Osteoblast (primary cell): Measurements from ENCODE around the gene ITM2C. TPM values are rescaled to one million over a fixed set of nuclear protein-coding genes. Genes with fewer than 3 reads are reported as not detected.

ENCODE experiments used
- DNase-seq: peaks from one replicate; pipeline ENCODE4 v3.0.0; 2011; ENCODE audit warnings: low spot score, mixed read lengths; ENCODE audit not compliant: insufficient read length; ENCODE audit errors: missing footprints
- H2AFZ ChIP-seq: 2 replicates; pipeline ENCODE4 v1.6.0; 2011; ENCODE audit warnings: mild to moderate bottlenecking, low read length
- H3K27ac ChIP-seq: 2 replicates; pipeline ENCODE4 v1.5.1; 2011; ENCODE audit warnings: mild to moderate bottlenecking, low read depth, low read length, moderate library complexity
- H3K27me3 ChIP-seq: 2 replicates; pipeline ENCODE4 v1.6.0; 2012; ENCODE audit warnings: mild to moderate bottlenecking, control low read depth, inconsistent platforms, low read length, moderate library complexity; ENCODE audit not compliant: insufficient read depth
- H3K36me3 ChIP-seq: 2 replicates; pipeline ENCODE4 v1.5.1; 2011; ENCODE audit warnings: mild to moderate bottlenecking, low read length, control low read depth, moderate library complexity; ENCODE audit not compliant: insufficient read depth
- H3K4me1 ChIP-seq: 2 replicates; pipeline ENCODE4 v1.5.1; 2011; ENCODE audit warnings: mild to moderate bottlenecking, low read length, control low read depth, moderate library complexity; ENCODE audit not compliant: insufficient read depth
- H3K4me2 ChIP-seq: 2 replicates; pipeline ENCODE4 v1.6.0; 2011; ENCODE audit warnings: mild to moderate bottlenecking, low read length; ENCODE audit not compliant: insufficient read depth
- H3K4me3 ChIP-seq: fragments of 200-600 bp; sonication (generic); 3 replicates; pipeline ENCODE4 v1.5.1; 2012; ENCODE audit warnings: mild to moderate bottlenecking, low read length, inconsistent platforms; ENCODE audit not compliant: insufficient read depth
- H3K79me2 ChIP-seq: 2 replicates; pipeline ENCODE4 v1.6.0; 2012; ENCODE audit warnings: mild to moderate bottlenecking, low read length, control low read depth, inconsistent platforms; ENCODE audit not compliant: insufficient read depth
- H3K9me3 ChIP-seq: 2 replicates; pipeline ENCODE4 v1.5.1; 2011; ENCODE audit warnings: low read depth, low read length, control low read depth
- H4K20me1 ChIP-seq: 2 replicates; pipeline ENCODE4 v1.6.0; 2012; ENCODE audit warnings: mild to moderate bottlenecking, low read length, control low read depth; ENCODE audit not compliant: insufficient read depth
- total RNA-seq: library from RNA; depleted of rRNA; stranded (reverse); fragments of >200 nt; gene quantifications from 2 replicates; pipeline ENCODE4 v1.2.3, GENCODE V29; 2012
- TF ChIP-seq, protein P1 (sequence below): IDR thresholded peaks from 2 replicates; pipeline ENCODE4 v1.5.1; 2011; ENCODE audit warnings: mild to moderate bottlenecking, low read depth, low read length, moderate library complexity; ENCODE audit errors: extremely low read depth

The ITM2C gene
- total RNA-seq, 1 donor, result 63.7 TPM

DNA sequence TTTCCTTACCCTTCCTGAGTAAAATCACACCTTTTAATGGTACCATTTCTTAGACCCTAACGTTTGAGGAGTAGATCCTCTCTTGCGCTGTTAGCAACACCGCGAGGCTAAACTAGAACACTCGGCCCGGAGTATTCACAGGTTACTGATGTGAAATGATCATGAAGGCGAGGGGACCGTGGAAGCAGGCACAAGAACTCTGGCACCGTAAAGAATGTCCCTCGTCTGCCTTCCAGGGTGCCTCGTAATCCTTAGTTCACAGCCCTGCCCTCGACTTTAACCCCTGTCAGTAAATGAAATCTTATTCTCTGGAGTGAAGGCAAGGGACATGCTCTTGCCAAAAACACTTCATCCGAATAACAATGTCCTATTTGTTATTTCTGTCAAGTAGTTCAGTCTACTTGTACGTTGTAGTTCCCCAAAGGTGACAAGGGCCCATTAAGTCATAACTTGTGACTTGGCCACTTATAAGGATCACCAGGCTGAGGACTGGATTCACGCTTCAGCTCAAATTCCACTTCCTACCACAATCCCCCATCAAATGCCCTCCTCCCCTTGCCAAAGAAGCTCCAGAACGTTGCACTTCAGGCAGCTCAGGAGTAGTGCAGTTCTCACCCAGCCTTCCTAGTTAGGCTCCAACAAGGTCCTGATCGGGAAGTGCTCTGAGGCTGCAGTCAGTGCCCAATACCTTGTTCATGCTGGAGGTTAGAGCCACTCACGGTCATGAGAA, 43.3 kb upstream of the ITM2C start:
- Histone ChIP-seq H3K36me3 (peaks cover 25% of the 10 kb centered on the region), H3K4me3 (no peak overlapping the region), H3K4me2 (no peak overlapping the region), H3K27ac (no peak overlapping the region), H3K27me3 (peaks cover 9% of the 10 kb centered on the region), H3K9me3 (no peaks in the 10 kb centered on the region), H2AFZ (no peak overlapping the region), H3K4me1 (no peaks in the 10 kb centered on the region), H4K20me1 (peaks cover 3% of the 10 kb centered on the region), H3K79me2 (no peaks in the 10 kb centered on the region)
- DNase-seq, result no peak
- TF ChIP-seq, protein P1, sequence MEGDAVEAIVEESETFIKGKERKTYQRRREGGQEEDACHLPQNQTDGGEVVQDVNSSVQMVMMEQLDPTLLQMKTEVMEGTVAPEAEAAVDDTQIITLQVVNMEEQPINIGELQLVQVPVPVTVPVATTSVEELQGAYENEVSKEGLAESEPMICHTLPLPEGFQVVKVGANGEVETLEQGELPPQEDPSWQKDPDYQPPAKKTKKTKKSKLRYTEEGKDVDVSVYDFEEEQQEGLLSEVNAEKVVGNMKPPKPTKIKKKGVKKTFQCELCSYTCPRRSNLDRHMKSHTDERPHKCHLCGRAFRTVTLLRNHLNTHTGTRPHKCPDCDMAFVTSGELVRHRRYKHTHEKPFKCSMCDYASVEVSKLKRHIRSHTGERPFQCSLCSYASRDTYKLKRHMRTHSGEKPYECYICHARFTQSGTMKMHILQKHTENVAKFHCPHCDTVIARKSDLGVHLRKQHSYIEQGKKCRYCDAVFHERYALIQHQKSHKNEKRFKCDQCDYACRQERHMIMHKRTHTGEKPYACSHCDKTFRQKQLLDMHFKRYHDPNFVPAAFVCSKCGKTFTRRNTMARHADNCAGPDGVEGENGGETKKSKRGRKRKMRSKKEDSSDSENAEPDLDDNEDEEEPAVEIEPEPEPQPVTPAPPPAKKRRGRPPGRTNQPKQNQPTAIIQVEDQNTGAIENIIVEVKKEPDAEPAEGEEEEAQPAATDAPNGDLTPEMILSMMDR, result no peak

- no peaks in the 10 kb centered on the region for H3K4me1 ChIP-seq
- TF ChIP-seq, protein P1, result no peak
- peaks cover 16% of the 10 kb centered on the region for H3K27me3 ChIP-seq
- H3K36me3 ChIP-seq, result peaks cover 22% of the 10 kb centered on the region
- no peaks in the 10 kb centered on the region for H3K9me3 ChIP-seq
- no peak for DNase-seq
- no peak overlapping the region for H2AFZ ChIP-seq
- H4K20me1 ChIP-seq, result peaks cover 3% of the 10 kb centered on the region
- no peak overlapping the region for H3K27ac ChIP-seq
- H3K79me2 ChIP-seq, result no peaks in the 10 kb centered on the region
- H3K4me2 ChIP-seq, result no peak overlapping the region
- H3K4me3 ChIP-seq, result no peak overlapping the region
These were observed 42.7 kb upstream of the ITM2C start for GRCh38 chr2:230821991-230822520.

GRCh38 chr2:230823264-230823964, 41.3 kb upstream of the ITM2C start:
- Histone ChIP-seq H2AFZ (no peak overlapping the region), H4K20me1 (peaks cover 3% of the 10 kb centered on the region), H3K9me3 (no peaks in the 10 kb centered on the region), H3K4me1 (no peaks in the 10 kb centered on the region), H3K79me2 (no peaks in the 10 kb centered on the region), H3K4me3 (no peak overlapping the region), H3K36me3 (peaks cover 10% of the 10 kb centered on the region), H3K4me2 (peak overlapping the region; percentile 71), H3K27me3 (peaks cover 25% of the 10 kb centered on the region), H3K27ac (no peak overlapping the region)
- DNase-seq, result no peak
- TF ChIP-seq, protein P1, result no peak

GRCh38 chr2:230824406-230824978, 40.2 kb upstream of the ITM2C start:
- TF ChIP-seq, protein P1, result peak; percentile 71

More at GRCh38 chr2:230824406-230824978, 40.2 kb upstream of the ITM2C start:
- peak overlapping the region; percentile 45 for H2AFZ ChIP-seq
- peak overlapping the region; percentile 51 for H3K4me3 ChIP-seq
- DNase-seq, result peak; percentile 95
- H3K36me3 ChIP-seq, result no peaks in the 10 kb centered on the region
- peak overlapping the region; percentile 71 for H3K4me2 ChIP-seq
- peaks cover 3% of the 10 kb centered on the region for H4K20me1 ChIP-seq
- H3K79me2 ChIP-seq, result no peaks in the 10 kb centered on the region
- peaks cover 25% of the 10 kb centered on the region for H3K27me3 ChIP-seq
- H3K27ac ChIP-seq, result no peak overlapping the region
- no peaks in the 10 kb centered on the region for H3K4me1 ChIP-seq
- H3K9me3 ChIP-seq, result no peaks in the 10 kb centered on the region
